HepG2 (cell line): ENCODE results near the gene COPS7A. TPM values are rescaled to one million over a fixed set of nuclear protein-coding genes. Genes with fewer than 3 reads are reported as not detected.

Experiments
- FOXP4 ChIP-seq: sonication (generic); formaldehyde crosslinking; IDR thresholded peaks from 2 replicates; pipeline ENCODE4 v1.4.0; 2020; ENCODE audit warnings: missing genetic modification reagents
- GABPB1 ChIP-seq: IDR thresholded peaks from 2 replicates; pipeline ENCODE4 v1.6.1; 2016; ENCODE audit warnings: mild to moderate bottlenecking, missing genetic modification reagents, moderate library complexity, missing compliant biosample characterization
- GATAD2A ChIP-seq: IDR thresholded peaks from 2 replicates; pipeline ENCODE4 v1.6.1; 2016
- HDAC1 ChIP-seq: sonication (generic); formaldehyde crosslinking; IDR thresholded peaks from 2 replicates; pipeline ENCODE4 v1.5.1; 2020; ENCODE audit warnings: mild to moderate bottlenecking, missing genetic modification reagents
- IRF9 ChIP-seq: sonication (generic); formaldehyde crosslinking; IDR thresholded peaks from 2 replicates; pipeline ENCODE4 v1.8.0; 2022; ENCODE audit warnings: missing genetic modification reagents, mild to moderate bottlenecking, borderline replicate concordance
- NR2F6 ChIP-seq, 2 experiments: IDR thresholded peaks; 2 replicates each; pipeline ENCODE4 v1.6.1; 2016; ENCODE audit warnings: antibody characterized with exemption in 1 of 2, mild to moderate bottlenecking in 1 of 2
- PHF21A ChIP-seq: sonication (generic); formaldehyde crosslinking; IDR thresholded peaks from 2 replicates; pipeline ENCODE4 v1.5.0; 2020; ENCODE audit warnings: mild to moderate bottlenecking, missing genetic modification reagents
- SRY ChIP-seq: sonication (generic); formaldehyde crosslinking; IDR thresholded peaks from 2 replicates; pipeline ENCODE4 v1.8.0; 2022; ENCODE audit warnings: mild to moderate bottlenecking, missing genetic modification reagents
- TFDP2 ChIP-seq: sonication (generic); formaldehyde crosslinking; IDR thresholded peaks from 2 replicates; pipeline ENCODE4 v1.4.0; 2020; ENCODE audit warnings: missing genetic modification reagents
- ZNF33A ChIP-seq: sonication (generic); formaldehyde crosslinking; IDR thresholded peaks from 2 replicates; pipeline ENCODE4 v1.5.1; 2020; ENCODE audit warnings: missing genetic modification reagents, mild to moderate bottlenecking, moderate library complexity, borderline replicate concordance
- ZNF687 ChIP-seq: sonication (generic); formaldehyde crosslinking; IDR thresholded peaks from 2 replicates; pipeline ENCODE4 v1.5.1; 2020; ENCODE audit warnings: mild to moderate bottlenecking, missing genetic modification reagents, moderate library complexity
- ZNF770 ChIP-seq: sonication (generic); formaldehyde crosslinking; IDR thresholded peaks from 2 replicates; pipeline ENCODE4 v1.5.0; 2020; ENCODE audit warnings: mild to moderate bottlenecking, missing genetic modification reagents
- ZNF788 ChIP-seq: sonication (generic); formaldehyde crosslinking; IDR thresholded peaks from 2 replicates; pipeline ENCODE4 v1.5.0; 2020; ENCODE audit warnings: mild to moderate bottlenecking, missing genetic modification reagents, borderline replicate concordance
- polyA plus RNA-seq, 8 experiments: library from polyadenylated mRNA; depleted of rRNA in 3 of 8; stranded (reverse) in 7 of 8; unstranded in 1 of 8; fragments of >200 nt; fragmentation: Illumina TruSeq in 4 of 8; extraction: Trizol in 4 of 8; gene quantifications; 2 replicates each; pipeline versions ENCODE4 v1.2.1 to v1.2.3, GENCODE V29; 2011 to 2016; ENCODE audit warnings: low read depth in 4 of 8, missing spikeins in 1 of 8, mixed read lengths in 1 of 8; ENCODE audit not compliant: insufficient read depth in 1 of 8
- total RNA-seq, 5 experiments: library from RNA; depleted of rRNA; stranded (reverse); fragments of >200 nt; fragmentation: Illumina TruSeq; extraction: Trizol; gene quantifications; 2 replicates each; pipeline ENCODE4 v1.2.3, GENCODE V29; 2016; ENCODE audit warnings: low read depth in 1 of 5

Gene COPS7A
- total and polyA plus RNA-seq, 2 of the 13 experiments (the other 11 are each of a cell fraction or from before 2014, with no cell fraction given): 40.0 to 73.6 TPM

- TF ChIP-seq GATAD2A (CRISPR knock-in tag) (peak; percentile 61), FOXP4 (CRISPR knock-in tag) (no peak; the same call in 1 of the 2 replicates), SRY (CRISPR knock-in tag) (peak; percentile 92), TFDP2 (CRISPR knock-in tag) (0 out of 2 replicates have a peak, but pooled peaks have one; percentile 19), PHF21A (CRISPR knock-in tag) (peak; percentile 60; the same call in 1 of the 2 replicates), ZNF33A (CRISPR knock-in tag) (no peak), GABPB1 (no peak), IRF9 (peak; percentile 78; the same call in 1 of the 2 replicates), ZNF788 (peak; percentile 50; the same call in 1 of the 2 replicates), HDAC1 (peak; percentile 59), NR2F6 (IDR thresholded peaks at IDR 0.05) (peak; percentile 56), NR2F6 (CRISPR knock-in tag; IDR thresholded peaks at IDR 0.05) (0 out of 2 replicates have a peak, but pooled peaks have one; percentile 46), ZNF687 (CRISPR knock-in tag) (peak; percentile 87), ZNF770 (CRISPR knock-in tag) (0 out of 2 replicates have a peak, but pooled peaks have one; percentile 35)
Observed at GRCh38 chr12:6767353-6768319, 43.8 kb downstream of the COPS7A start (continued).
